Breast epithelium (tissue), 4 donors: Measurements from ENCODE around the gene ITGB2. TPM values are rescaled to one million over a fixed set of nuclear protein-coding genes. Genes with fewer than 3 reads are reported as not detected.

Source experiments
- DNase-seq, 2 donors: peaks; one replicate each; pipeline ENCODE4 v3.0.0-alpha.2; 2019; ENCODE audit warnings: low spot score in 2 of 2
- H3K27ac ChIP-seq, 2 donors: fragments of 200-600 bp; sonication (generic) in 1 of 2; one replicate each; pipeline ENCODE4 v1.5.1; 2016 to 2019; ENCODE audit warnings: mild to moderate bottlenecking in 1 of 2
- H3K27me3 ChIP-seq, 2 donors: fragments of 200-600 bp; sonication (generic) in 1 of 2; one replicate each; pipeline versions ENCODE4 v1.5.1 to v1.6.0; 2017 to 2019; ENCODE audit warnings: control low read depth in 1 of 2, mild to moderate bottlenecking in 1 of 2
- H3K36me3 ChIP-seq: fragments of 200-600 bp; one replicate; pipeline ENCODE4 v1.5.1; 2019
- H3K4me1 ChIP-seq, 2 donors: fragments of 200-600 bp; sonication (generic); one replicate each; pipeline ENCODE4 v1.5.1; 2016 to 2019; ENCODE audit warnings: control low read depth in 1 of 2
- H3K4me3 ChIP-seq, 3 donors: fragments of 200-600 bp; sonication (generic); 1 replicate in 2 of 3; 2 replicates in 1 of 3; pipeline ENCODE4 v1.5.1; 2016 to 2019; ENCODE audit warnings: mild to moderate bottlenecking in 3 of 3, moderate library complexity in 2 of 3
- H3K9me3 ChIP-seq, 2 donors: fragments of 200-600 bp; sonication (generic) in 1 of 2; one replicate each; pipeline ENCODE4 v1.5.1; 2016 to 2019; ENCODE audit warnings: control low read depth in 1 of 2
- POLR2A ChIP-seq: fragments of 450-650 bp; IDR thresholded peaks from one replicate; pipeline ENCODE4 v1.6.1; 2016; ENCODE audit warnings: antibody characterized with exemption, mild to moderate bottlenecking, moderate library complexity
- POLR2AphosphoS5 ChIP-seq, 3 donors: sonication (generic); formaldehyde crosslinking; IDR thresholded peaks; one replicate each; pipeline ENCODE4 v1.6.1; 2017; ENCODE audit warnings: antibody characterized with exemption in 3 of 3
- intact Hi-C: fragments of 100-400 bp; cut with DNase I; formaldehyde crosslinking; loops from one replicate; pipeline ENCODE4 v1.15.1; 2023; ENCODE audit warnings: low total_unique reads
- total RNA-seq, 3 donors: library from RNA; depleted of rRNA; stranded (reverse); fragments of >200 nt; gene quantifications; one replicate each; pipeline ENCODE4 v1.1.0, GENCODE V29; 2016
- TF ChIP-seq, protein P1 (sequence below), 3 donors: fragments of 450-650 bp; IDR thresholded peaks; one replicate each; pipeline ENCODE4 v1.5.1; 2016 to 2017; ENCODE audit warnings: antibody characterized with exemption in 3 of 3, mild to moderate bottlenecking in 3 of 3, moderate library complexity in 3 of 3

The ITGB2 gene
- total RNA-seq, 3 donors from 2014 or later, result 19.7 to 242 (median 92.8) TPM

DNA sequence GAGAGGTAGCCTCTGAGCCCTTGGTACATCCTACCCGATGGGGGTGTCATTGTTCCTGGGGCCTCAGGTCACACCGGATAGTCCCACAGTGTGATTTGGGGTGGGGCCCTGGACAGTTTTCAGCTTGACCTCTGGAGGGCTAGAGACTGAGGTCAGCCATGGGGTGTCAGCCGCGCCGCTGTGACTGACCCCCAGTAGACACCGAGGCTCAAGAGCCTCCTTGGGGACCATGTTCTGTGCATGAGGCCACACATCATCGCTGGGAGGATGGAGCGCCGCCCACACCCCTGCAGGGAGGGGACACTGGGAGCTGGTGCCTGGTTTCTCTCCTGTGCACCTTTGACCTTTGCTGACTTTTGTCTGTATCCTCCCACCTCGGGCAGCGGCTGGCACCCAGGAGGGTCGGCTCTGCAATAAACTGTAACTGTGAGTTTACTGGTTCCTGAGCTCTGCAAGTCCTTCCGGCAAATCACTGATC is 22.6 kb downstream of the ITGB2 start:
- Histone ChIP-seq H3K4me3 (no peak overlapping the region), H3K27me3 (no peaks in the 10 kb centered on the region), H3K4me1 (no peaks in the 10 kb centered on the region), H3K36me3 (no peaks in the 10 kb centered on the region), H3K27ac (no peak overlapping the region), H3K9me3 (no peaks in the 10 kb centered on the region)
- no peak for DNase-seq
- TF ChIP-seq POLR2A (no peak), POLR2AphosphoS5 (IDR thresholded peaks at IDR 0.05) (no peak)
- TF ChIP-seq, protein P1, sequence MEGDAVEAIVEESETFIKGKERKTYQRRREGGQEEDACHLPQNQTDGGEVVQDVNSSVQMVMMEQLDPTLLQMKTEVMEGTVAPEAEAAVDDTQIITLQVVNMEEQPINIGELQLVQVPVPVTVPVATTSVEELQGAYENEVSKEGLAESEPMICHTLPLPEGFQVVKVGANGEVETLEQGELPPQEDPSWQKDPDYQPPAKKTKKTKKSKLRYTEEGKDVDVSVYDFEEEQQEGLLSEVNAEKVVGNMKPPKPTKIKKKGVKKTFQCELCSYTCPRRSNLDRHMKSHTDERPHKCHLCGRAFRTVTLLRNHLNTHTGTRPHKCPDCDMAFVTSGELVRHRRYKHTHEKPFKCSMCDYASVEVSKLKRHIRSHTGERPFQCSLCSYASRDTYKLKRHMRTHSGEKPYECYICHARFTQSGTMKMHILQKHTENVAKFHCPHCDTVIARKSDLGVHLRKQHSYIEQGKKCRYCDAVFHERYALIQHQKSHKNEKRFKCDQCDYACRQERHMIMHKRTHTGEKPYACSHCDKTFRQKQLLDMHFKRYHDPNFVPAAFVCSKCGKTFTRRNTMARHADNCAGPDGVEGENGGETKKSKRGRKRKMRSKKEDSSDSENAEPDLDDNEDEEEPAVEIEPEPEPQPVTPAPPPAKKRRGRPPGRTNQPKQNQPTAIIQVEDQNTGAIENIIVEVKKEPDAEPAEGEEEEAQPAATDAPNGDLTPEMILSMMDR (IDR thresholded peaks at IDR 0.05), result no peak
- intact Hi-C loops, result no loop called here

DNA sequence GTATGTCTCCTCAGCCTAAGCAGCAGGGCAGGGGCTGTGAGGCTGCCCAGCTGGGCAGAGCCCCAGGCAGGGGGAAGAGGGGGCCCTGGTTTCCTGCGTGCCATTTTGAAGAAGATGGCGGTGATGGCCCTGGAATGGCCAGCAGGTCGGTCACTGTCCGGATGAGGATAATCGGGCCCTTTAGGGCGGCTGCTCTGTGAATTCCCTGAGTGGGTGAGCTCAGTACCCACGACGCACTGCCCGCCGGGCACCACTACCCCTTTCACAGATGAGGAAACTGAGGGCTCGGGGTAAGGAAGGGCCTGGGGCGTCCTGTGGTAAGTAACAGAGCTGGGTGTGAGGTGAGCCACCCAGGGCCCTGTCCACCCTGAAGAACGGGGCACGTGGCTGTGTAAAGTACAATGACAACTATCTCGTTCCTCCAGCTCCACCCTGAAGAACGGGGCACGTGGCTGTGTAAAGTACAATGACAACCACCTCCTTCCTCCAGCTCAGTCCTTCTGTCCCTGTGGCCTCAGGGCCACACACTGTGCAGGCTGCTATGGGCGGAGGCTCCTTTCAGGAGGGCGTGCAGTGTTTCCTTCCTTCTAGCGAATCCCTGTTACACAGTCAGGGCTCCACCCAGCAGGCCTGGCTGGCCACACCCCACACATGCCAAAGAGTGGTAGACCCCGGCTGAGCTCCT is 23.2 kb downstream of the ITGB2 start:
- no peak overlapping the region for H3K27ac ChIP-seq
- TF ChIP-seq POLR2A (no peak), POLR2AphosphoS5 (IDR thresholded peaks at IDR 0.05) (no peak)
- TF ChIP-seq, protein P1 (IDR thresholded peaks at IDR 0.05), result no peak
- no peaks in the 10 kb centered on the region for H3K9me3 ChIP-seq
- H3K36me3 ChIP-seq, result no peaks in the 10 kb centered on the region
- intact Hi-C loops, result no loop called here
- no peak for DNase-seq
- H3K4me1 ChIP-seq, result no peaks in the 10 kb centered on the region
- no peak overlapping the region for H3K4me3 ChIP-seq
- no peaks in the 10 kb centered on the region for H3K27me3 ChIP-seq

DNA sequence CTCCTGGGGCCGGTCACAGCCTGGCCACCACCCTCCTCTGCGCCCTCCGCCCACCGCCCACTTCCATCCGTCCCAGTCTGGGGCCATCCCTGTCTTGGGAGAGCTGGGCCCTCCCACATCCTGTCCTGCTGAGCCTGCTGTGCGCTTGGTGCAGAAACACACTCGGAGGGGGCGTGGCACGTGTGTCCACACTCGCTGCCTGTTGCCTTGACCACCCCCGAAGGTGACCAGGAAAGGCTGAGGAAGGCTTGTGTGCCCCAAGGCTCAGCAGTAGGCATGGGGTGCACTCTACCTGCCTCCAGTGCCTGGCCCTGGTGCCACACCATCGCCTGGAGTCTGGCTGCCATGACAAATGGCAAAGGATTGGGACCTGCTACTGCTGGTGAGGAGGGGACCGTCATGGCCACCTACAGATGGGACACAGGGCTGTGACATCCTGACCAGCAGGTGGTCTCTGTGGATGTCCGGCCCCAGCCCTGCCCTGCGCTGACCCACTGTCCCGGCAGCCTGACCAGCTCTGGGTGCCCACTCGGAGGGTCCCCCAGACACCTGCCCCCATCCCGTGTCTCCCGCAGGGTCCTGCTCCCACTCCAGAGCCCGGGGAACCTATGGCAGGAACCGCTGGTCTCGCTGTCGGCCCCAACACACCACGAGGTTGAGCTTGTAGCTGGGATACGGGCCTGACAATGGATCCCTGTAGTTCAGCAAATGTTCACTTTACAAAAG is 24.0 kb downstream of the ITGB2 start:
- TF ChIP-seq, protein P1 (IDR thresholded peaks at IDR 0.05), result no peak
- no peak for TF ChIP-seq POLR2A
- no peak for TF ChIP-seq POLR2AphosphoS5 (IDR thresholded peaks at IDR 0.05)
- Histone ChIP-seq H3K27ac (no peak overlapping the region), H3K9me3 (no peaks in the 10 kb centered on the region), H3K27me3 (no peaks in the 10 kb centered on the region), H3K36me3 (no peaks in the 10 kb centered on the region), H3K4me1 (no peaks in the 10 kb centered on the region), H3K4me3 (no peak overlapping the region)
- intact Hi-C loops, result no loop called here
- no peak for DNase-seq

DNA sequence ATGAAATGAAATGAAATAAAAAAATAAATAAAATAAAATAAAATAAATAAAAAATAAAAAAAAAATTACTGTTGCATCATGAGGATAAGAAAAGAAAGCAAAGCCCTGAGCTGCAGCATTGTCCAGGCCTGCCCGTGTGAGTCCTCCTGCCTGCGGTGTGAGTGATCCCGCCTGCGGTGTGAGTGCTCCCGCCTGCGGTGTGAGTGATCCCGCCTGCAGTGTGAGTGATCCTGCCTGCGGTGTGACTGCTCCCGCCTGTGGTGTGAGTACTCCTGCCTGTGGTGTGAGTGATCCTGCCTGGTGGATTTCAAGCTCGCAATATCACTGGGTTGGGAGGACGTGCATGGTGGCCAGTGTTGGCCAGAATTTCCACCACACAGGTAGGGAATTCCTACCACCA is 24.8 kb downstream of the ITGB2 start:
- Histone ChIP-seq H3K4me1 (no peaks in the 10 kb centered on the region), H3K27ac (no peak overlapping the region), H3K36me3 (no peaks in the 10 kb centered on the region), H3K27me3 (no peaks in the 10 kb centered on the region), H3K4me3 (no peak overlapping the region), H3K9me3 (no peaks in the 10 kb centered on the region)
- TF ChIP-seq POLR2A, result no peak
- TF ChIP-seq, protein P1 (IDR thresholded peaks at IDR 0.05), result no peak
- TF ChIP-seq POLR2AphosphoS5 (IDR thresholded peaks at IDR 0.05), result no peak
- no peak for DNase-seq
- intact Hi-C loops, result no loop called here

DNA sequence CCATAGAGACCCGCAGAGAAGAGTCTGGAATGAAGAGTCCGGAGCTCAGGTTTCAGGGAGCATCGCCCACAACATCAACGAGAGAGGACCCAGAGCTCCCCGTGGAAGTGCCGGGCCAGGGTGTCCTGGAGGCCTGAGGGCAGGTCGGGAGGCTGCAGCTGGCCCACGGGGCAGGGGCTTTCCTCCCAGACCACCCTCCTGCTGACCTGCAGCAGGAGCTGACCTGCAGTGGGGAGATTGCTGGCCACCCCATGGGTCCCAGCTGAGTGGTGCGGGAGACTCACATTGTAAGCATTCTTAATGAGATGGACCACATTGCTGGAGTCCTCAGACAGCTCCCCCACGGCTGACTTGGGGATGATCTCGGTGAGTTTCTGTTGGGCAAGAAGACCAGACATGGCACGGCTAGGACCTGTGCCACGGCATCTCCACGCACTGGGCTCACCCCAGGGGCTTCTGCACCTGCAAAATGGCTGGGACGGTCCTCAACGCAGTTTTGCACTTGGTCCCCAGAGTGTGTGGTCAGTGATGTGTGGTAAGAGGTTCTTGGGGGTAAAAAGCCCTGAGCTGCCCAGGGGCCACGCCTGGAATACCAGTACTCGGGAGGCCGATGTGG is 25.9 kb downstream of the ITGB2 start:
- DNase-seq, result no peak
- no peaks in the 10 kb centered on the region for H3K9me3 ChIP-seq
- no peak overlapping the region for H3K4me3 ChIP-seq
- no peaks in the 10 kb centered on the region for H3K27me3 ChIP-seq
- H3K36me3 ChIP-seq, result no peaks in the 10 kb centered on the region
- TF ChIP-seq, protein P1 (IDR thresholded peaks at IDR 0.05), result no peak
- TF ChIP-seq POLR2AphosphoS5 (IDR thresholded peaks at IDR 0.05), result no peak
- TF ChIP-seq POLR2A, result no peak
- H3K27ac ChIP-seq, result no peak overlapping the region
- H3K4me1 ChIP-seq, result no peaks in the 10 kb centered on the region
- intact Hi-C loops, result no loop called here
